ENCODE data around the gene SPEF2.

DNA sequence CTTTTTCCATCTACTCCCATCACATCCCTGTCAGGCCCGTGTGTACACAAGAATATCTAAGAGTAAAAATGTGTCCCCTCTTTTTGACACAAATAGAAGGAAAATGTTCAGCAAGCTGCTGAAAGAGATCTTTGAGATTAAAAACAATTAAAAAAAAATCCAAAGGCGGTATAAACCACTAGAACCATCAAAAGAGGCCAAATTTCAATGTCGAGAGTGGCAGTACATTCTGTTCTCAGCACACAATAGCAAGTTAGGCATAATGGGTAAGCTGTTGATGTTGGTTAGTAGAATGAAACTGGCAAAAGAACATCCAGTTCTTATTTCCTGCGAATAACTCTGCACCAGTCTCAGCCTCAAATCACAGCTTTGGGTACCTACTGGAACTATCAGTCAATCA, 143.9 kb downstream of the SPEF2 start:
- TF ChIP-seq, protein P1, sequence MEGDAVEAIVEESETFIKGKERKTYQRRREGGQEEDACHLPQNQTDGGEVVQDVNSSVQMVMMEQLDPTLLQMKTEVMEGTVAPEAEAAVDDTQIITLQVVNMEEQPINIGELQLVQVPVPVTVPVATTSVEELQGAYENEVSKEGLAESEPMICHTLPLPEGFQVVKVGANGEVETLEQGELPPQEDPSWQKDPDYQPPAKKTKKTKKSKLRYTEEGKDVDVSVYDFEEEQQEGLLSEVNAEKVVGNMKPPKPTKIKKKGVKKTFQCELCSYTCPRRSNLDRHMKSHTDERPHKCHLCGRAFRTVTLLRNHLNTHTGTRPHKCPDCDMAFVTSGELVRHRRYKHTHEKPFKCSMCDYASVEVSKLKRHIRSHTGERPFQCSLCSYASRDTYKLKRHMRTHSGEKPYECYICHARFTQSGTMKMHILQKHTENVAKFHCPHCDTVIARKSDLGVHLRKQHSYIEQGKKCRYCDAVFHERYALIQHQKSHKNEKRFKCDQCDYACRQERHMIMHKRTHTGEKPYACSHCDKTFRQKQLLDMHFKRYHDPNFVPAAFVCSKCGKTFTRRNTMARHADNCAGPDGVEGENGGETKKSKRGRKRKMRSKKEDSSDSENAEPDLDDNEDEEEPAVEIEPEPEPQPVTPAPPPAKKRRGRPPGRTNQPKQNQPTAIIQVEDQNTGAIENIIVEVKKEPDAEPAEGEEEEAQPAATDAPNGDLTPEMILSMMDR (IDR thresholded peaks at IDR 0.05) = no peak
- TF ChIP-seq POLR2A (IDR thresholded peaks at IDR 0.05) = no peak
